ENCODE results near the gene TMEM204. TPM values are rescaled to one million over a fixed set of nuclear protein-coding genes. Genes with fewer than 3 reads are reported as not detected.

TMEM204 gene
- polyA plus RNA-seq, 1 of the 3 experiments (the other 2 are of a cell fraction) = 2.3 TPM

- no peak for TF ChIP-seq SMC3 (IDR thresholded peaks at IDR 0.05; ENCODE audit: low read depth, low read length)
- TF ChIP-seq FOXM1 (IDR thresholded peaks at IDR 0.05; ENCODE audit: low read depth) = no peak
- TF ChIP-seq USF2 (IDR thresholded peaks at IDR 0.05; ENCODE audit: borderline replicate concordance, low read depth, low read length) = no peak
- no peak for TF ChIP-seq PBX3 (IDR thresholded peaks at IDR 0.05)
- TF ChIP-seq NFIC (IDR thresholded peaks at IDR 0.05; ENCODE audit: borderline replicate concordance) = no peak
Observed at GRCh38 chr16:1488054-1488601, 45.3 kb upstream of the TMEM204 start (continued).

- H3K36me3 ChIP-seq (replicated peaks in 1 of 2; ENCODE audit: control insufficient read depth in 1 of 2, insufficient read depth in 2 of 2, low read length in 1 of 2) = no peaks in the 10 kb centered on the region
- TF ChIP-seq USF1 (IDR thresholded peaks at IDR 0.05; ENCODE audit: borderline replicate concordance, low read depth) = no peak
- no peak for TF ChIP-seq ZBTB33 (IDR thresholded peaks at IDR 0.05; ENCODE audit: borderline replicate concordance, low read depth)
- TF ChIP-seq NRF1 (IDR thresholded peaks at IDR 0.05; ENCODE audit: low read depth, low read length) = no peak
- no peak for TF ChIP-seq TCF12 (IDR thresholded peaks at IDR 0.05)
- no peak for TF ChIP-seq MAX (IDR thresholded peaks at IDR 0.05; ENCODE audit: low read depth)
- no peak for TF ChIP-seq MEF2A (IDR thresholded peaks at IDR 0.05; ENCODE audit: borderline replicate concordance, low read depth)
- H3K9ac ChIP-seq = no peak within 1 kb of the TSS
- WGBS (ENCODE audit: low lambda C conversion rate) = 80% methylated on average over 19 of the region's 19 CpGs
- POLR2A ChIA-PET = no interaction called here
- H3K4me3 ChIP-seq (ENCODE audit: low read depth in 2 of 2, low read length in 1 of 2) = no peak within 1 kb of the TSS
- H3K9me2 ChIP-seq = no peaks in the 10 kb centered on the region
- CTCF ChIA-PET = interaction anchor here (1.0 kb wide), 1 partner anchor 236 kb away, joined by 3 read pairs; no protein-coding TSS in a partner anchor
- no peak for DNase-seq
- H3F3A ChIP-seq (replicated peaks; ENCODE audit: insufficient read depth) = no peaks in the 10 kb centered on the region
- no peak within 1 kb of the TSS for H3K27ac ChIP-seq (ENCODE audit: low read depth in 2 of 2, low read length in 1 of 2)
- H3K79me2 ChIP-seq (ENCODE audit: insufficient read depth) = peaks cover 4% of the 10 kb centered on the region; the same call in 1 of the 2 replicates
- H3K9me3 ChIP-seq = no peaks in the 10 kb centered on the region
- no peak within 1 kb of the TSS for H3K4me2 ChIP-seq
- peaks cover 0 to 9% of the 10 kb centered on the region in 2 experiments; a peak in 1 of 4 replicates for H3K4me1 ChIP-seq (ENCODE audit: control insufficient read depth in 1 of 2, insufficient read depth in 2 of 2, low read depth in 1 of 2, low read length in 1 of 2)
- no peaks in the 10 kb centered on the region for H4K20me1 ChIP-seq (ENCODE audit: insufficient read depth)
- no peaks in the 10 kb centered on the region for H3K27me3 ChIP-seq (ENCODE audit: insufficient read depth)
- no peak within 1 kb of the TSS for H2AFZ ChIP-seq (ENCODE audit: low read depth)
Observed at GRCh38 chr16:1488619-1489018, 44.8 kb upstream of the TMEM204 start, which contains the start of gene PTX4. PTX4 (minus strand) TSS chr16:1488944; CDS start chr16:1488909, 35 bp downstream.
